CD4-positive, alpha-beta T cell treated with Interleukin-4 for 1 hour (primary cell): ENCODE results near the gene ZNF805.
"Not testable (repeated sequence)": the region's sequence is repeated elsewhere in the genome, so short reads cannot be mapped to it uniquely, and the experiment has no call there.

ENCODE experiments used
- DNase-seq, 2 donors: peaks; one replicate each; pipeline ENCODE4 v3.0.0-alpha.2; 2020 to 2022

ZNF805 gene

DNA sequence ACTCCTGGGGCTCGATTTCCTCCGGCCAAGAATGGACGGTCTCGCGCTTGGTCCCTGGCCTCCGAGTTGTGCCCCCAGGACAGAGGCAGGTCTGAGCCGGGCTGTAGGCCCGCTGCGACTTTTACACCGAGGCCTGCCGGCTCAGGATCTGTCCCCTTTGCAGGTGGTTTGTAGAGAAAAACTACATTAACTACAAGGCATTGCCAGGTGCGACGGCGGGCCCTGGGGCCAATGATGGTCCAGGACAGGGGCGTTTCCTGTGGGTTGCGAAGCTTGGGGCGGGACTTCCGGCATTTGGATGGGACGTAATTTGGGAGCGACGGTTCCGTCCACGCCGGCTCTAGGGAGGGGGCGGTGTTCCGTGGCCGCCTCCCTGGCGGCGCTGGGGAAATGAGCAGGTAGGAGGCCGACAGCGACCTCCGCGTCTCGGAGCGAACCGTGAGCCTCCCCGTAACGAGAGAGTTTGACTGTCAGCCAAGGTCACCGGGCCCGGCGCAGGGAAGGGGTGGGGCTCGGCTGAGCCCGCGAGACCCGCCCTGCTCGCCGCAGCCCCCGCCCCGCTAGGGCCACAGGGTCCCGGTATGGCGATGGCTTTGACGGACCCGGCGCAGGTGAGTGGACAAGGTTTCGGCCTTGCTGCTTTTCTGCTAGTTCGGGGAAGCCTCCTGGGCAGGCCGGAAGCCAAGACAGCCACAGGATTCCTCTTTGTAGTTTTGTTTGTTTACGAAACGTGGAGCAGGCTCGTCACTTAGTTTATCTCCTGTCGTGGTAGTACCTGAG lies at the start of gene ZNF805:
Gene ZNF805, plus strand, starts transcription at position 322 of the 780 bp plus-strand sequence. Its CDS starts 260 bp downstream, at position 582.
- peak; percentile 97 for DNase-seq

DNA sequence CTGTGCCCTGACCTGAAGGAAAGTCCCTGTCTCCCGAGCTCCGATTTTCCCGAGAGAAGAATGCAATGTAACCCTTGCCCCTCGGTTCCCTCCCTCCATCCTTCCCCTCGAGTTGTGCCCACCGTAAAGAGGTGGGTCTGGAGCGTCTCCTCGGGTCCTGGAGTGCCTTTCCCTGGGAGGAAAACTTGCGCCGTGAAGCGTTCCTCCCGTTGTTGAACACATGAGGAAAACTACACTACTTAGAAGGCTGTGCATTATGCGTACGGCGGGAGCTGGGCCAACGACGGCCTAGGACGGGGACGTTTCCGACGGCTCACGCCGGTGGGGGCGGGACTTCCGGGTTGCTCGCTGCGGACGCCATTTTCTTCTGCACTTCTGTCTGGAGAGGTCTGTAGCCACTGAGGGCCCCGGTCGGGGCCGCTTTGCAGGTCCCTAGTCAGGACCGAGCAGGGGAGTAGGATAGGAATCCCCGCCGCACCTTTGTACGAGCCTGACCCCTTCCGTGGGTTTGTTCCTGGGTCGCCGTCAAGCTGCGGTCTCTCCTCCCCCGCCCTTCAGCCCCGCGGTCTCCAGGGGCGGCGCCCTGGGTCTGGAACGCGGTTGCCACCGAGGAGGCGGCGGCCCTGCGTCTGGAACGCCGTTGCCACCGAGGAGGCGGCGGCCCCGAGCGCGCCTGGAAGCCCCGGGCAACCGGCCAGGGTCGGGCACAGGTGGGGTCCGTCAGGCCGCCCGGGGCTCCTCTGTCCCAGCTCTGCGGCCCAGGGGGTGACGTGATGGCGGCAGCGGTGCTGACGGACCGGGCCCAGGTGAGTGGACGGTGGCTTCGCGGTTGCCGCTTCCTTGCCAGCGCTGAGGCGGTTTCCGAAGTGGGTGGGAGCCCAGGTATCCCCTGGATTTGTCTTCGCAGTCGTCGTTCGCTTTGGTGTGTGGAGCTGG lies 49.0 kb upstream of the ZNF805 start, which contains the start of gene ZNF264:
Gene ZNF264, plus strand, starts transcription at position 360 of the 936 bp plus-strand sequence. Its CDS starts 414 bp downstream, at position 774.
- DNase-seq: peak; percentile 89

DNA sequence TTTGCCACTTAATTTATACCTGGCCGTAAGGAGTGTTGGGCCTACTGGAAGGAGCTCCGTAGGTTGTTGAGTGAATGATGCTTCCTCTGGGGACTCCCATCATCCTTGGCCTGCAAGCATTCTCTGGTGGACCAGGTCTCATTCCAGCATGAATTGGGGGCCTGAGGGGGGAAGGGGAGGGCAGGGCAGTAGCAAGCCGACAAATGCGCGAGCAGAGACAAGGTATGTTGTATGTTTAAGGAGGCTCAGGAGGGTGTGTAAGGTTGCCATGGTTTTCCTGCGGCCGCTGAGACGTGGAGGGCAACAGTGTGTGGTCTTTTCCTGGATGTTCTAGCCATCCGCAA lies 48.4 kb upstream of the ZNF805 start:
- DNase-seq: no peak

DNA sequence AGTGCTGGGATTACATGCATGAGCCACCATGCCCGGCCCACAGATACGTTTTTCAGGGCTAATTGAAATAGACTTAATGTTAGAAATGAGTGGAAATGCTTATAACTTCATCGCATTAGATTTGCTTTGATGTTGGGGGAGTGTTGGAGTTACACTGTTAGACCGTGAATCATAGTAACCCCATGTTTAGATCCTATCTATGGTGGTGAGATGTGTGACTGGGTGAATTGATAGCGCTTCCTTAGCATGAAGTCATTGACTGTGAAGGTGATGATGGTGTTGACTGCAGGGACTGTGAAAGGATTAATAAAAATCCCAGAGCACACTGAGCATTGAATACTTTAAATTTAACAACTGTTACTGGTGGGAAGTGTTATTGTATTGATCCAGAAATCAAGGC lies 47.4 kb upstream of the ZNF805 start:
- no peak for DNase-seq

DNA sequence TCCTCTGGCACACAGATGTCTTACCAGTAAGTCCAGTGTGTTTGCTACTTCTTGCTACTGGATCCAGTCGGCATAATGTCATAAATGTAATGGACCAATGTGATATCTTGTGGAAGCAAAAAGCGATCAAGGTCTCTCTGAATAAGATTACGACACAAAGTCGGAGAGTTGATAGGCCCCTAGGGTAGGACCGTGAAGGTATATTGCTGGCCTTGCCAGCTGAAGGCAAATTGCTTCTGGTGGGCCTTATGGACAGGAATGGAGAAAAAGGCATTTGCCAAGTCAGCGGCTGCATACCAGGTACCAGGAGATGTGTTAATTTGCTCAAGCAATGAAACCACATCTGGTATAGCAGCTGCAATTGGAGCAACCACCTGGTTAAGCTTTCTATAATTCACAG lies 42.6 kb upstream of the ZNF805 start:
- DNase-seq: not testable (repeated sequence)

DNA sequence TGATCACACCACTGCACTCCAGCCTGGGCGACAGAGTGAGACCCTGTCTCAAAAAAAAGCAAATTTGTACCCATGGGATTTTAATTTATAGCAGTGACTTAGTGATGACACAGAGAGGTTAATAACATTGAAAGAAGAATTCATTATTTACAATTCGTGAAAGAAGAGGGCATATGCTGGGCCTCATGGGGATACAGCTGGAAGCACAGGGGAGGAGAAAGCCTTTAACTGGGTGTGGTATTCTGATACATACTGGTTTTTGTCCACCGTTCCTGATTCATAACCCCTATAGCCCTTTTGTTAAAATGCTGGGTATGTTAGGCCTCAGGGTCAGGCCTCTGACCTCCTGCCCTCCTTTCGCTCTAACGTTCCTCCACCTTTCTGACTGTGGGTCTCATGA lies 38.3 kb upstream of the ZNF805 start:
- no peak for DNase-seq

DNA sequence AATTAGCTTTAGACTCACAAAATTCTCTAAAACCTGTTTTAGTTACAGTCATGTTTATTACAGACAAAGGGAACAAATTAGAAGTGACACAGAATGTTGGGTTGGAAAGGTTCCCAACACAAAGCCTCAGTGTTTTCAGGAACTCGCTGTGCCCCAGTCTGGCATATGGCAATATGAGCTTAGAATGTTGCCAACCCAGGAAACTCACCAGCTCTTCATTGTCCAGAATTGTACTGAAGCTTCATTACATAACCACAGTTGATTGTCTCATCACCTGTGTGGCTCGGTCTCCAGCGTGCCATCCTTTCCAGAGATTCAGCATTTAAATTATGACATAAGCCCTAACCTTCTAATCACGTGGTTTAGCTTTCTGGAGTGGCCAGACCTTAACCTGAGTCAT lies 30.1 kb upstream of the ZNF805 start:
- DNase-seq: no peak

DNA sequence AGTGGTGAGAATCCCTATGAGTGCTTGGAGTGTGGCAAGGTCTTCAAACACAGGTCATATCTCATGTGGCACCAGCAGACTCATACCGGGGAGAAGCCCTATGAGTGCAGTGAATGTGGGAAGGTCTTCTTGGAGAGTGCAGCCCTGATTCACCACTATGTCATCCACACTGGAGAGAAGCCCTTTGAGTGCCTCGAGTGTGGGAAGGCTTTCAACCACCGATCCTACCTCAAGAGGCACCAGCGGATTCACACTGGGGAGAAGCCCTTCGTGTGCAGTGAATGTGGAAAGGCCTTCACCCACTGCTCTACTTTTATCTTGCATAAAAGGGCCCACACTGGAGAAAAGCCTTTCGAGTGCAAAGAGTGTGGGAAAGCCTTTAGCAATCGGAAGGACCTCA lies 28.3 kb upstream of the ZNF805 start:
- no peak for DNase-seq

DNA sequence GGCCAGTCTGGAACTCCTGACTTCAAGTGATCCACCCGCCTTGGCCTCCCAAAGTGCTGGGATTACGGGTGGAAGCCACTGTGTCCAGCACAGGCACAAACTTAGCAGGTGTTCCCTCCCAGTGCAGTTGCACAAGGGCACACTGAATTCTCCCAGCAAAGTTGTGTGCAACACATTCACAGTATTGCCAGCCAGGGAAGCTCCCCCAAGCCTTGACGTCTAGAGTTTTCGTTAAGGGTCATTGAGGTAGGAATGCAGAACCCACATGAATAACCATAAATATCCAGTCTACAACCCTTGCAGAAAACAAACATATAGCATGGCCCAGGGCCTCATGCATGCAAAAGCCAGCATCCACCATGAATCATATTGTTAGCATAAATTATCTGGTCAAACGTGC lies 12.9 kb upstream of the ZNF805 start:
- DNase-seq: no peak

DNA sequence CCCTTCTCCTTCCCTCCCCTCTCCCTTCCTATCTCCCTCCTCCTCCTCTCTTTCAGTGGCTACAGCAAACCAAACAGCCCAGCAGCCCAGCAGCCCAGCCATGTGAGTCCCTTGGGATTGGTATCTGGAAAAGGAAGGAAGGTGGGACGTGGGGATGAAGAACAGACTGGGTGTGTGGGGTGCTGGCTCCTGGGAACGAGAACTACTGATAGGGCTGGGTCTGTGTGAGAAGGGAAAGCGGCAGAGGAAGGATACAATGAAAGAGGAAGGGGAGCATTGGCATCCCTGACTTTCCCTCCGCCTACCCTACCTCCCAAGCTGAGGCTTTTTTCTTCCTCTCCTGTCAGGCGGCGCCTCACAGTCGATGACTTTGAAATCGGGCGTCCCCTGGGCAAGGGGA lies 8.7 kb upstream of the ZNF805 start:
- no peak for DNase-seq

DNA sequence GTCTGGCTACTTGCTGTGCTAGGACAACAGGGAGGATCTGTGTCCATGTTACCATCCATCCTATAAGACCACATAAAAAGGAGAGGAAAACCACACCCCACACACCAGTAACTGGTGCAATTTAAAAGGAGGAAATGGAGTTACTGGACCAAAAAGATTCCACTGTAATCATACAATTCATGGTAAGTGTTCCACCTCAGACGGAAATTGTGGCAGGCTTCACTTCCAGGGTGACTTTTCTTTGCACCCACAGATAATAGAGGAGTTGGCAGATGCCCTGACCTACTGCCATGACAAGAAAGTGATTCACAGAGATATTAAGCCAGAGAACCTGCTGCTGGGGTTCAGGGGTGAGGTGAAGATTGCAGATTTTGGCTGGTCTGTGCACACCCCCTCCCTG lies 7.2 kb upstream of the ZNF805 start:
- no peak for DNase-seq

DNA sequence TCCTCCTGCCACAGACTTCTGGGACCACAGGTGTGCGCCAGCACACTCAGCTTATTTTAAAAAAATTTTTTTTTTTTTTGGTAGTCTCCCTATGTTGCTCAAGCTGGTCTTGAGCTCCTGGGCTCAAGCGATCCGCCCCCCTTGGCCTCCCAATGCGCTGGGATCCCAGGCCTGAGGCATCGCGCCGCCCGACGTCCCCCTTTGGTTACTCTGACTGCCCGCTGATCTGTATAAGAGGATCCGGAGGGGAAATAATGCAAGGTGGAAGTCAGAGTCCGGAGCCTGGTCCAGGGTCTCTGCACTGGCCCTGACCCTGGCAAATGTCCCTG lies 486 bp upstream of the ZNF805 start:
- DNase-seq: no peak

DNA sequence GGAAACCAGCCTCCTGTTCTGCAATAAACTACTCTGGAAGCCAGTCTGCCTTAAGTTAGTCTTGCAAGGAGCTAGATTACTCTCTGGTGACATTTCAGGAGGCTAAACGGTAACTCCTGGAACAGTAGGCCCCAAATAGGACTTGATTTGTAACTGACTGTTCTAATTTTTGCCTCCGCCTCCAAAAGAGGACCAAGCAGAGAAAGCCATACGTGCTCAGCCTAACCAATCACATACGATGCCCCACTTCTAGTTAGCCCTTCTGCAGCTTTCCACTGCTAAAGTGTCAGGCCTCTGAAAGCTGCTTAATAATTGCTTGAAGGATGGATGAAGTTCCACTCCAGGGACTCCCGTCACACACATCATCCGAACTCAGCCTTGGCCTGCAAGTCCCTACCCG lies 744 bp downstream of the ZNF805 start:
- no peak for DNase-seq

DNA sequence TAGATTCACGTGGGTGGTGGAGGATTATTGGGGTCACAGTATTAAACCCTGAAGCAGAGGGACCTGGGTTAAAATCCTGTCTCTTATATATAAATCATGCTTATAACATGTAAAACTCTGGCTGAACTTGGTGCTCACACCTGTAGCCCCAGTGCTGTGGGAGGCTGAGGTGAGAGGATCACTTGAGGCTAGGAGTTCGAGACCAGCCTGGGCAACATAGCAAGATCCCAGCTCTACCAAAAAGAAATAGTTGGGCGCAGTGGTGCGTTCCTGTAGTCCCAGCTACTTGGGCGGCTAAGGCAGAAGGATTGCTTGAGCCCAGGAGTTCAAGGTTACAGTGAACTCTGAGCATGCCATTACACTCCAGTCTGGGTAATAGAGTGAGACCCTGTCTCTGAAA lies 2.4 kb downstream of the ZNF805 start:
- DNase-seq: no peak

DNA sequence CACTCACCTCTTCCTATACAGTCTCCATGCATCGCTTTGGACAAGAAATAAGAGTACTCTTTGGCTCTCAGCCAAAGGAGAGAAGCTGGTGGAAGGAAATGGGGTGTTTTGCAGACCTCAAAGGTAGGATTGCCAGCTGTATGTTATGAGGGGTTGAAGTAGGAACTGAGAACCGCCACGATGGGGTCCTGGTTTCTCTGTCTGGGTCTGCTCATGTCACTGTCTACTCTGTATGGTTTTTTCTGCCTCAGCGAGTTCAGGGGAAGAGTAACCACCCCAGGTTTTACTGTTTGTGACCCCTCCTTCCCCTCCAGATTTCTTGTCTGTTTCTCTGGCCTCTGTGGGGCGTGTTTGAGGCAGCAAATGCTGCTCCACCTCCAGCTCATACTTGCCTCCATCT lies 4.1 kb downstream of the ZNF805 start:
- DNase-seq: no peak

DNA sequence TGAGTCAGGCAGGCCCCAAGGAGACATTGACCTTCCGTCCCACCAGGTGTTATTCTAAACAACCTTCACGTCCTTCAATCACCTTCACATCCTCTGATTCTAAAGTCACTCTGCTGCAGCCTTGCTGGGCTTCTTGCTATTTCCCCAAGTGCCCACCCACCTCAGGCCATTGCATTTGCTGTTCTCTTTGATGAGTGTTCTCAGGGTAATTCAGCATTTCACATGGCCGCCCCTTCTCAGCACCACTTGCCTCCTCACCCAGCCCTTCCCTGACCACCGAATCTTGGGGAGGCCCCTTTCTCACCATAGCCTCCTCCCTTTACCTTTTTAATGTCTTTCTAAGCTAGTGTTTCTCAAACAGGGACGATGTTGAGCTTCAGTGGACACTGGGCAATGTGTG lies 4.6 kb downstream of the ZNF805 start:
- no peak for DNase-seq

DNA sequence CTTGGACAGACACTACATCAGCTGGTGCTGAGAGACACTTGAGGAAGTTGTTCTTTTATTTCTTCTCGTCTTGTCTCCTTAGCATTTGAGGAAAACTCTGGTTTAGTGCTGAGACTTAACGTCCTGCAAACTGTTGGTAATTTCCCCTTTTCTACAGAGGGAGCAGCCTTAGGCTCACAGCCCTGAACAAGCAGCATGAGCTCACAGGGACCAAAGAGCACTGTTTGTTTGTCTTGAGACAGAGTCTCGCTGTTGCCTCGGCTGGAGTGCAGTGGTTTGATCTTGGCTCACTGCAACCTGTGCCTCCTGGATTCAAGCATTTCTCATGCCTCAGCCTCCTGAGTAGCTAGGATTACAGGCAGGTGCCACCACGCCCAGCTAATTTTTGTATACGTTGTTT lies 5.5 kb downstream of the ZNF805 start:
- no peak for DNase-seq

DNA sequence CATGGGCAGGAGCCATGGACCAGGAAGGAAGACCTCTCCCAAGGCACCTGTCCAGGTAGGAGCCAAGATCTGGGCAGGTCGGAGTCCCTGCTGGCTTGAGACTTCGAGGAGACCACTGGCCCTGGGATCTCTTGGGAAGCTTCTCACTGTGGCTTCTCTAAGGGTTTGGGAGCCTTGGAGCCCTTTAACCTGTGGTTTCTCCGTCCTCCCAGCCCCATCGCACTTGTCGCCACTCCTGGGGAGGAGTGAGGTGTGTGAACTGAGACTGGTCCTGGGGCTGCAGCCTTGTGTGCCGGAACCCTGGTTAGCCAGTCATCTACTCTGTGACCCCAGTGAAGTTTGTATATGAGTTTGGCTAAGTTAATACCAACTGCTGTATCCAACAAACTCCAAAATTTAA lies 8.2 kb downstream of the ZNF805 start:
- DNase-seq: no peak

DNA sequence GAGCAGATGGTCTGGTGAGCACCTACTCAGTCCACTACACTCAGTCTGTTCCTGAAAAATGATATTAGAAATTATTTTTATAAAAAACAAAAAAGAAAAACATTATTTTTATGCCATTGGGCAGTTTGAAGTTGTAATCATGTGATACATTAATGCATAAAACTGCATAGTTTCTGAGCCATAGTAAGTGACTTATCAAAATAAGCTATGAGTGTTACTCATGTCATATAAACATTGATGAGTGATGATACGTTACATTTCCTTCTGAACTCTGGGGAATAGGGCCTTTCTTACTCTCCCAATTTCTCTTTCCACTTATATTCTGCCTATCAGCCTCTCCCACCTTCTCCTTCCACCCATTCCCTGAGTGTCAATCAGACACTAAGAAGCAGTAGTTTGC lies 8.9 kb downstream of the ZNF805 start:
- DNase-seq: no peak

DNA sequence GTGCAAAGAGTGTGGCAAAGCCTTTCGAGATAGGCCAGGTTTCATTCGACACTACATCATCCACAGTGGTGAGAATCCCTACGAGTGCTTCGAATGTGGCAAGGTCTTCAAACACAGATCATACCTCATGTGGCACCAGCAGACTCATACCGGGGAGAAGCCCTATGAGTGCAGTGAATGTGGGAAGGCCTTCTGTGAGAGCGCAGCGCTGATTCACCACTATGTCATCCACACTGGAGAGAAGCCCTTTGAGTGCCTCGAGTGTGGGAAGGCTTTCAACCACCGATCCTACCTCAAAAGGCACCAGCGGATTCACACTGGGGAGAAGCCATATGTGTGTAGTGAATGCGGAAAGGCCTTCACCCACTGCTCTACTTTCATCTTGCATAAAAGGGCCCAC lies 13.3 kb downstream of the ZNF805 start:
- not testable (repeated sequence) for DNase-seq

DNA sequence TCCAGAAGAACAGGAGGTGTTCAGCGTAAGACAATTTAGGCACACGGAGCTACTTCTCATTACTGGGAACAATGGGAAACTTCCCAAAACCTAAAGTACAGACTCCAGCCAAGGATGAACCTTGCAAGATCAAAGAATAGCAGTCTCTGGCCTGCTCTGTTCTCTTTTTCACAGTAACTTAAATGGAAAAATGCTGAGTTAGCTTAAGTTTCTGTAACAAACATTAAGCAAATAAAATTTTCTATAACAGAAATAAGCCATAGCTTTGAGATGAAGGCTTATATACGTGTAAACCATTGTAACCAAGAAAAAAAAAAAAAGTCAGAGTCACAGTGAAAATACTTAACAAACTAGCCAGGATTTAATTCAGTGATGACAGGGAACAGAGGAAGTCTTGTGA lies 21.6 kb downstream of the ZNF805 start:
- DNase-seq: no peak

DNA sequence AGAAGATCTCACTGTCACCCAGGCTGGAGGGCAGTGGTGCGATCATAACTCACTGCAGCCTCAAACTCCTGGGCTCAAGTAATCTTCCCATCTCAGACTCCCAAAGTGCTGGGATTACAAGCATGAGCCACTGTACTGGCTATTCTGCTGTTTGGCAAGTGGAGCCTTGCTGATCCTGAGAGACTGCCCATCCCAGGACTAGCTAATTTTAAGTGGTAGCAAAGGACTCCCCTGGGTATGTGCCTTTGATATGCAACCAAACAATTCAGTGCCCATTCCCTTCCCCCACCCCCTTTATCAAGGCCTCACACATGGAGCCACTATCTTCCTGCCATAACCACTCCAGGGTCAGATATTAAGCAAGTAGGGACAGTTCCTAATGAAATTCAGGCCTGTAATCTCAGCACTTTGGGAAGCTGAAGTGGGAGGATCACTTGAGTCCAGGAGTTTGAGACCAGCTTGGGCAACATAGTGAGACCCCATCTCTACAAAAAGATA lies 22.9 kb downstream of the ZNF805 start:
- no peak for DNase-seq

DNA sequence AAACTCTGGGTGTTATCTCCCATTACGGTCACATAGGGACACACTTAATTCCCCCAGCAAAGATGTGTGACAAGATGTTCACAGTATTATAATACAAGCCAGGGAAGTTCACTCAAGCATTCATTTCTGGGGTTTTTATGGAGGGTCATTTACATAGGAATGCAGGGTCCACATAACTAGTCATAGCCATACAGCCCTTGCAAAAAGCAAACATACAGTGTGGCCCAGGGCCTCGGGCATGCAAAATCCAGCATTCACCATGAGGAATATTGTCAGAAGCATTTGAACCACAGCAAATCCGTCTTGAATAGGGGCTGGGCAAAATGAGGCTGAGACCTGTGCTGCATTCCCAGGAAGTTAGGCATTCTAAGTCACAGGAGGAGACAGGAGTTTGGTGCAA lies 26.9 kb downstream of the ZNF805 start:
- no peak for DNase-seq
